ENCODE measurements around the gene EP400.
"Not testable (repeated sequence)": the region's sequence is repeated elsewhere in the genome, so short reads cannot be mapped to it uniquely, and the experiment has no call there.

Gene EP400

GRCh38 chr12:132047630-132048029 is 97.9 kb downstream of the EP400 start:
- DNase-seq: not testable (repeated sequence)

GRCh38 chr12:132049442-132049841 is 99.7 kb downstream of the EP400 start:
- no peak for DNase-seq

- no peak for DNase-seq
These were observed 100.1 kb downstream of the EP400 start for GRCh38 chr12:132049876-132050275.

GRCh38 chr12:132051718-132052117 is 102.0 kb downstream of the EP400 start:
- peak in 1 of 3 donors; percentile 6 for DNase-seq

- no peak for DNase-seq
These were observed 102.6 kb downstream of the EP400 start for GRCh38 chr12:132052196-132052932.

GRCh38 chr12:132053338-132054330 is 103.9 kb downstream of the EP400 start:
- DNase-seq: no peak

- DNase-seq: no peak
These were observed 105.2 kb downstream of the EP400 start for GRCh38 chr12:132054983-132055382.

GRCh38 chr12:132055535-132056096 is 105.9 kb downstream of the EP400 start:
- DNase-seq: no peak

- no peak for DNase-seq
These were observed 106.6 kb downstream of the EP400 start for GRCh38 chr12:132056320-132056719.

GRCh38 chr12:132056951-132057350 is 107.2 kb downstream of the EP400 start:
- DNase-seq: no peak

- DNase-seq: no peak
These were observed 107.9 kb downstream of the EP400 start for GRCh38 chr12:132057691-132058090.

GRCh38 chr12:132061197-132061596 is 111.5 kb downstream of the EP400 start:
- no peak for DNase-seq

GRCh38 chr12:132061641-132062430 is 112.1 kb downstream of the EP400 start:
- DNase-seq: no peak

GRCh38 chr12:132062481-132062880 is 112.7 kb downstream of the EP400 start:
- no peak for DNase-seq

GRCh38 chr12:132063491-132063890 is 113.7 kb downstream of the EP400 start:
- no peak for DNase-seq

- no peak for DNase-seq
These were observed 114.9 kb downstream of the EP400 start for GRCh38 chr12:132064631-132065030.

GRCh38 chr12:132065203-132065602 is 115.5 kb downstream of the EP400 start:
- DNase-seq: no peak

GRCh38 chr12:132065609-132066344 is 116.0 kb downstream of the EP400 start:
- DNase-seq: peak in 1 of 3 donors; percentile 14

- peak; percentile 35 to 38 (median 35) for DNase-seq
These were observed 116.6 kb downstream of the EP400 start for GRCh38 chr12:132066345-132066685.

- no peak for DNase-seq
These were observed 117.0 kb downstream of the EP400 start for GRCh38 chr12:132066749-132067148.

- DNase-seq: no peak
These were observed 117.4 kb downstream of the EP400 start for GRCh38 chr12:132067182-132067581.

GRCh38 chr12:132068250-132068649 is 118.5 kb downstream of the EP400 start:
- no peak for DNase-seq
